Colonic mucosa (tissue), 4 donors: ENCODE data around the gene MON2. TPM values are rescaled to one million over a fixed set of nuclear protein-coding genes. Genes with fewer than 3 reads are reported as not detected.

Experiments
- DNase-seq: peaks from one replicate; pipeline ENCODE4 v3.0.0-alpha.2; 2020
- H3K27ac ChIP-seq: fragments of 200-600 bp; one replicate; pipeline ENCODE4 v1.8.0; 2021
- H3K27me3 ChIP-seq: fragments of 200-600 bp; one replicate; pipeline ENCODE4 v1.8.0; 2021
- H3K36me3 ChIP-seq: fragments of 200-600 bp; one replicate; pipeline ENCODE4 v1.8.0; 2021
- H3K4me1 ChIP-seq: fragments of 200-600 bp; one replicate; pipeline ENCODE4 v1.8.0; 2021; ENCODE audit warnings: mild to moderate bottlenecking
- H3K4me3 ChIP-seq: fragments of 200-600 bp; one replicate; pipeline ENCODE4 v1.8.0; 2021
- H3K9ac ChIP-seq, 2 donors: one replicate each; pipeline ENCODE4 v1.7.0; 2013; ENCODE audit warnings: control low read depth in 2 of 2, low read depth in 2 of 2, low read length in 2 of 2
- H3K9me3 ChIP-seq: fragments of 200-600 bp; one replicate; pipeline ENCODE4 v1.8.0; 2021
- intact Hi-C: fragments of 100-400 bp; cut with DNase I; formaldehyde crosslinking; loops from one replicate; pipeline ENCODE4 v1.14.1; 2022
- total RNA-seq, 2 donors: library from RNA; stranded (reverse); fragmentation: NEBNext Ultra II Directional in 1 of 2; extraction: Animal tissue kit (Norgen Biotek cat#: 25700) in 1 of 2; gene quantifications; one replicate each; pipeline ENCODE4 v1.2.1, GENCODE V29; 2021
- TF ChIP-seq, protein P1 (sequence below): fragments of 200-600 bp; IDR thresholded peaks from one replicate; pipeline ENCODE4 v1.8.0; 2022; ENCODE audit warnings: antibody characterized with exemption, mild to moderate bottlenecking
- donor health status: healthy.
- donor health status: DM: no; HTN: no; CAD: no.
- donor health status: DM: no; HTN: no; CAD: no.

Gene MON2
- total RNA-seq, 2 donors from 2014 or later, result 50.4 to 53.0 TPM

DNA sequence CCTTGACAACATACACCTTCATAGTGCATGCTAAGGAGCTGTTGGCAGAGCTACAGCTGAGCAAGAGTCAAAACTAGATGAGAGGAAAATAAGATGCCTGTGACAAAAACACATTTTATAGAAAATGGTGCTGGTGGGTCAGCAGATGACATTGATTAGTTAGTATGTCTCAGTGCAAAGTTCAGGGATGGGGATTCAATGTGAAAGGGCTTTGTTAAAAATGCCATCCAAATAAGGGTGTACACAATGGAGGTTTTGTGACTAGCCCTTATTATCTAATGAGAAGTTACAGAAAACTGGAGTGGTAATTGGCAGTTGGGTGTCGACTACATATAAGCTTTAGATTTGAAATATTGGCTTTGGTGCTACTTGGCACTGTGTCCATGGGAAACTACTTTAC lies 169.0 kb downstream of the MON2 start:
- no peak overlapping the region for H3K27ac ChIP-seq
- no peaks in the 10 kb centered on the region for H3K36me3 ChIP-seq
- no peaks in the 10 kb centered on the region for H3K9me3 ChIP-seq
- no peak overlapping the region for H3K9ac ChIP-seq
- H3K4me1 ChIP-seq, result no peaks in the 10 kb centered on the region
- no peak for DNase-seq
- intact Hi-C loops, result no loop called here
- no peak overlapping the region for H3K4me3 ChIP-seq
- H3K27me3 ChIP-seq, result no peaks in the 10 kb centered on the region
- TF ChIP-seq, protein P1, sequence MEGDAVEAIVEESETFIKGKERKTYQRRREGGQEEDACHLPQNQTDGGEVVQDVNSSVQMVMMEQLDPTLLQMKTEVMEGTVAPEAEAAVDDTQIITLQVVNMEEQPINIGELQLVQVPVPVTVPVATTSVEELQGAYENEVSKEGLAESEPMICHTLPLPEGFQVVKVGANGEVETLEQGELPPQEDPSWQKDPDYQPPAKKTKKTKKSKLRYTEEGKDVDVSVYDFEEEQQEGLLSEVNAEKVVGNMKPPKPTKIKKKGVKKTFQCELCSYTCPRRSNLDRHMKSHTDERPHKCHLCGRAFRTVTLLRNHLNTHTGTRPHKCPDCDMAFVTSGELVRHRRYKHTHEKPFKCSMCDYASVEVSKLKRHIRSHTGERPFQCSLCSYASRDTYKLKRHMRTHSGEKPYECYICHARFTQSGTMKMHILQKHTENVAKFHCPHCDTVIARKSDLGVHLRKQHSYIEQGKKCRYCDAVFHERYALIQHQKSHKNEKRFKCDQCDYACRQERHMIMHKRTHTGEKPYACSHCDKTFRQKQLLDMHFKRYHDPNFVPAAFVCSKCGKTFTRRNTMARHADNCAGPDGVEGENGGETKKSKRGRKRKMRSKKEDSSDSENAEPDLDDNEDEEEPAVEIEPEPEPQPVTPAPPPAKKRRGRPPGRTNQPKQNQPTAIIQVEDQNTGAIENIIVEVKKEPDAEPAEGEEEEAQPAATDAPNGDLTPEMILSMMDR, result no peak

DNA sequence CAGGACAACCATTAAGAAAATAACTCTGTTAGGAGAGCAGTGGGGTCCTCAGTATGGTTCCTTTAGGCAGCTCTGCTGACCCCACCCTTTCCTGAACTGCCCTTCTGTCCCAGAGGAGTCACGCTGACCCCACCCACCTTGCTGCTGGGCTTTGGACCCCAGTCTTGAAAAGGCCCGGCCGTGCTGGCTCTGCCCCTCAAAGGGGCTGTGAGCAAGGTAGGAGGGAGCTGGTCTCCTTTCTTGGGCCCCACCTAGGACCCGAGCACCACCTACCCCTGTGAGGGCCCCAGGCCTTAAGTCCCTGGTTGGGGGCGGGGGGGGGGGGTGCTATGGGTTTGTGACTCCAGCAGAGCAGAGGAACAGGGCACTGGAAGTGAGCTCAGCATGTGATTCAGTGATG lies 171.1 kb downstream of the MON2 start:
- intact Hi-C loops, result no loop called here
- no peaks in the 10 kb centered on the region for H3K4me1 ChIP-seq
- no peaks in the 10 kb centered on the region for H3K36me3 ChIP-seq
- H3K9ac ChIP-seq, result no peak overlapping the region
- no peak overlapping the region for H3K4me3 ChIP-seq
- TF ChIP-seq, protein P1, result no peak
- no peaks in the 10 kb centered on the region for H3K27me3 ChIP-seq
- DNase-seq, result no peak
- H3K9me3 ChIP-seq, result no peaks in the 10 kb centered on the region
- H3K27ac ChIP-seq, result no peak overlapping the region

DNA sequence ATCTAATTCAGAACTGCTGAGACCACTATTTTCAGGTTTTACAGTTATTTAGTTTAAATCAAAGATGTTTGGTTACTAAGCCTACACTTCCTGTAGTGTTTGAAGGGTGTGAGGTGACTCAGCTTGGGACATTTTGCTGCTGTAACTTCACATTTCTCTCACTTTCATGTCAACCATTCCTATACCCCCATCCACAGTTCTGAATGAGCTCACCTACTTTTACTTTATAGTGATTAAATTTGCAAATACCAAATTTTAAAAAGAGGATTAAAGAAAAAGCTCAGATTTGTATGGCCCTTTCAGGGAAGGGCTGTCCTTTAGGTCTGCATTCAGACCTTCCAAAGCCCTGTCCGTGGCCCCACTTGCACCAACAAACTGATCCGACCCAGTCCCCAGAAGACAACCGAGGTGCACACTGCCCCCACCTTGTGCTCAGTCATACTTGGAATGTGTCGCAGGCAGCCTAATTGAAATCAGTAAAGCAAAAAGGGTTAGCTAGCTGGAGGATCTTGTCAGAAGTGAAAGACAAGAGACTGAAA lies 174.4 kb downstream of the MON2 start:
- TF ChIP-seq, protein P1, result no peak
- intact Hi-C loops, result no loop called here

DNA sequence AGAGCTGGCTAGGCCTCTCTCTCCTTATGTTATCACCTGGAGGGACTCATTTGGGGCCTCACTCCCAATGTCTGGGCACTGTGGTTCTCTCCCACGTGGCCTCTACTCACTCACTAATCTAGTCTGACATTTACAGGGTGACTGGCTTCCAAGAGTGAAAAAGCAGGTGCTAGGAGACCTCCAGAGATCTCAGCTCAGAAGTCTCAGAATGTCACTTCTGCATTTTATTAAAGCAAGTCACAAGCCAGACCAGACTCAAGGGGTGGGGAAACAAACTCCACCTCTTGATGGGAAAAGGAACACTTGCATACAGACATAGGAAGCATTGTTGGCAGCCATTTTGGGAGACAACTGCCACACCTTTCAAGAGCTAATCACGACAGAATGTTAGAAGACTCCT lies 175.9 kb downstream of the MON2 start:
- Histone ChIP-seq H3K27ac (no peak overlapping the region), H3K9me3 (no peaks in the 10 kb centered on the region), H3K27me3 (no peaks in the 10 kb centered on the region), H3K36me3 (no peaks in the 10 kb centered on the region), H3K4me3 (no peak overlapping the region), H3K4me1 (no peaks in the 10 kb centered on the region), H3K9ac (no peak overlapping the region)
- TF ChIP-seq, protein P1, result no peak
- no peak for DNase-seq
- intact Hi-C loops, result no loop called here

More for the DNA sequence above, 174.4 kb downstream of the MON2 start:
- Histone ChIP-seq H3K9me3 (no peaks in the 10 kb centered on the region), H3K9ac (no peak overlapping the region), H3K27ac (no peak overlapping the region), H3K36me3 (no peaks in the 10 kb centered on the region), H3K4me1 (no peaks in the 10 kb centered on the region), H3K27me3 (no peaks in the 10 kb centered on the region), H3K4me3 (no peak overlapping the region)
- no peak for DNase-seq

DNA sequence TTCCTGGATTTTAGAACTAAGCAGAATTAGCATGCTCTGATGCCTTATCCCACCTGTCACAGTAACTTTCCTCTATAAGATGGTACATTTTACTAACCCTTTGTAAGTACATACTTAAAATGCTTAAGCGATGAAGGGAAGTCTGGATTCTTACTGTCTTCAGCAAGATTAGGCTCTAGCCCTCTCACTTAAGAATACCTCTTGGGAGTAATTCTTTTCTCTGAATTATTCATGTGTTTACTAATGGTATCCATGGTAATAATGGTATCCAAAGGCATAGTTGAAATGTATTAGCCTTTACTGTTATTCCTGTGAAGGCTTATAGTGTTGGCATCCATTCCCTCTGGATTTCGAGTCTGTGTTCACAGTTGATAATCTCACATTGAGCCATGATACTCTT lies 176.9 kb downstream of the MON2 start:
- intact Hi-C loops, result no loop called here
- TF ChIP-seq, protein P1, result no peak
- Histone ChIP-seq H3K27ac (no peak overlapping the region), H3K36me3 (no peaks in the 10 kb centered on the region), H3K9me3 (no peaks in the 10 kb centered on the region), H3K9ac (no peak overlapping the region), H3K4me1 (no peaks in the 10 kb centered on the region), H3K4me3 (no peak overlapping the region), H3K27me3 (no peaks in the 10 kb centered on the region)
- DNase-seq, result no peak
